H1 (cell line): ENCODE measurements around the gene BABAM2. TPM values are rescaled to one million over a fixed set of nuclear protein-coding genes. Genes with fewer than 3 reads are reported as not detected.

Source experiments
- CTCF ChIA-PET: fragments of 300-600 bp; sonication (Branson Sonifier 250); formaldehyde crosslinking; loops from one replicate; lab custom pipeline; 2021; ENCODE audit not compliant: partially characterized antibody; lab: Charles Lee
- POLR2A ChIA-PET: fragments of 300-600 bp; sonication (Branson Sonifier 250); formaldehyde crosslinking; loops from one replicate; lab custom pipeline; 2021; ENCODE audit warnings: inconsistent platforms; ENCODE audit not compliant: partially characterized antibody; lab: Charles Lee
- DNase-seq, 2 experiments: peaks; one replicate each; pipeline versions ENCODE4 v3.0.0 to v3.0.0-alpha.2; 2010 to 2022; ENCODE audit warnings: low spot score in 2 of 2, low read depth in 1 of 2, mixed read lengths in 1 of 2
- FAIRE-seq: peaks from 2 replicates; lab custom pipeline; 2011; peaks lifted over from hg19 to GRCh38; lab: Jason Lieb, UNC
- H2AFZ ChIP-seq: 2 replicates; pipeline ENCODE4 v1.8.1; 2012; ENCODE audit warnings: low read length, inconsistent platforms
- H2AK5ac ChIP-seq: 2 replicates; pipeline ENCODE4 v1.6.1; 2013; ENCODE audit warnings: low read depth, low read length
- H2BK120ac ChIP-seq: replicated peaks from 2 replicates; pipeline ENCODE3; 2013; ENCODE audit warnings: low read depth, low read length, inconsistent platforms
- H2BK12ac ChIP-seq: 2 replicates; pipeline ENCODE4 v1.6.1; 2013; ENCODE audit warnings: low read depth, low read length
- H2BK15ac ChIP-seq: 2 replicates; pipeline ENCODE4 v1.6.1; 2013; ENCODE audit warnings: low read length
- H2BK20ac ChIP-seq: 2 replicates; pipeline ENCODE4 v1.6.1; 2013; ENCODE audit warnings: low read length
- H2BK5ac ChIP-seq: 2 replicates; pipeline ENCODE4 v1.6.1; 2013; ENCODE audit warnings: low read depth, low read length
- H3K14ac ChIP-seq: 2 replicates; pipeline ENCODE4 v1.6.1; 2013; ENCODE audit warnings: inconsistent platforms; ENCODE audit not compliant: insufficient read length
- H3K18ac ChIP-seq: 2 replicates; pipeline ENCODE4 v1.6.1; 2013; ENCODE audit warnings: low read length; ENCODE audit errors: extremely low read depth
- H3K23ac ChIP-seq: 2 replicates; pipeline ENCODE4 v1.6.1; 2013; ENCODE audit warnings: inconsistent platforms; ENCODE audit not compliant: insufficient read length
- H3K23me2 ChIP-seq: 2 replicates; pipeline ENCODE4 v1.6.1; 2013; ENCODE audit warnings: low read depth, low read length
- H3K27ac ChIP-seq: 2 replicates; pipeline ENCODE4 v1.6.1; 2011; ENCODE audit warnings: low read depth, low read length, inconsistent platforms
- H3K27me3 ChIP-seq, 4 experiments: replicated peaks in 1 of 4; 1 replicate in 1 of 4; 2 replicates in 3 of 4; pipeline versions ENCODE4 v1.6.1 to v1.8.1; 2011 to 2013; ENCODE audit warnings: low read length in 3 of 4, mild to moderate bottlenecking in 3 of 4, inconsistent platforms in 2 of 4, mixed read lengths in 2 of 4, moderate library complexity in 1 of 4; ENCODE audit not compliant: control insufficient read depth in 3 of 4, insufficient read depth in 3 of 4; ENCODE audit errors: extremely low read depth in 1 of 4
- H3K36me3 ChIP-seq, 4 experiments: 2 replicates each; pipeline versions ENCODE4 v1.6.1 to v1.8.1; 2011 to 2013; ENCODE audit warnings: mild to moderate bottlenecking in 4 of 4, low read length in 3 of 4, moderate library complexity in 2 of 4, control low read depth in 1 of 4, inconsistent platforms in 1 of 4; ENCODE audit not compliant: insufficient read depth in 4 of 4, control insufficient read depth in 2 of 4
- H3K4ac ChIP-seq: replicated peaks from 2 replicates; pipeline ENCODE3; 2013; ENCODE audit warnings: low read length, low read depth, mixed read lengths, inconsistent platforms; ENCODE audit not compliant: insufficient read length
- H3K4me1 ChIP-seq, 4 experiments: replicated peaks in 1 of 4; 1 replicate in 1 of 4; 2 replicates in 3 of 4; pipeline versions ENCODE4 v1.6.1 to v1.8.1; 2011 to 2013; ENCODE audit warnings: low read length in 3 of 4, inconsistent platforms in 2 of 4, mixed read lengths in 1 of 4; ENCODE audit not compliant: insufficient read depth in 4 of 4, control insufficient read depth in 3 of 4
- H3K4me2 ChIP-seq, 2 experiments: 2 replicates each; pipeline versions ENCODE4 v1.6.1 to v1.8.1; 2011 to 2013; ENCODE audit warnings: low read depth in 2 of 2, low read length in 2 of 2, control low read depth in 1 of 2, inconsistent platforms in 1 of 2, mild to moderate bottlenecking in 1 of 2; ENCODE audit not compliant: insufficient read depth in 1 of 2
- H3K4me3 ChIP-seq, 4 experiments: fragments of 200-600, 300-600 bp in 1 of 4; sonication (generic), shearing (Covaris generic), sonication (Bioruptor Twin) in 1 of 4; 2 replicates each; pipeline versions ENCODE4 v1.5.1 to v1.8.1; 2011 to 2016; ENCODE audit warnings: low read length in 4 of 4, low read depth in 3 of 4, control low read depth in 2 of 4, inconsistent platforms in 2 of 4, mild to moderate bottlenecking in 2 of 4, mixed read lengths in 1 of 4, moderate library complexity in 1 of 4; ENCODE audit not compliant: insufficient read depth in 2 of 4; ENCODE audit errors: extremely low read depth in 1 of 4
- H3K56ac ChIP-seq: replicated peaks from 2 replicates; pipeline ENCODE3; 2013; ENCODE audit warnings: low read depth, mild to moderate bottlenecking, mixed read lengths, low read length, inconsistent platforms; ENCODE audit not compliant: insufficient read length
- H3K79me1 ChIP-seq: 2 replicates; pipeline ENCODE4 v1.6.1; 2013; ENCODE audit warnings: low read depth, low read length, control low read depth
- H3K79me2 ChIP-seq, 2 experiments: 2 replicates each; pipeline versions ENCODE4 v1.6.1 to v1.8.1; 2012 to 2013; ENCODE audit warnings: low read length in 2 of 2, mild to moderate bottlenecking in 2 of 2, inconsistent platforms in 1 of 2; ENCODE audit not compliant: insufficient read depth in 2 of 2, control insufficient read depth in 1 of 2
- H3K9ac ChIP-seq, 4 experiments: replicated peaks in 1 of 4; 1 replicate in 1 of 4; 2 replicates in 3 of 4; pipeline versions ENCODE4 v1.6.1 to v1.8.1; 2011 to 2013; ENCODE audit warnings: low read depth in 3 of 4, low read length in 3 of 4, control low read depth in 2 of 4, mild to moderate bottlenecking in 2 of 4, moderate library complexity in 2 of 4, inconsistent platforms in 1 of 4; ENCODE audit errors: extremely low read depth in 1 of 4
- H3K9me3 ChIP-seq, 2 experiments: 2 replicates each; pipeline versions ENCODE4 v1.6.1 to v1.8.1; 2012 to 2013; ENCODE audit warnings: mild to moderate bottlenecking in 2 of 2, moderate library complexity in 2 of 2, control low read depth in 1 of 2, inconsistent platforms in 1 of 2, low read depth in 1 of 2, low read length in 1 of 2, mixed read lengths in 1 of 2; ENCODE audit not compliant: insufficient read depth in 2 of 2
- H4K20me1 ChIP-seq, 2 experiments: replicated peaks in 1 of 2; 2 replicates each; pipeline versions ENCODE3 to v1.8.1; 2011 to 2013; ENCODE audit warnings: inconsistent platforms in 2 of 2, low read length in 2 of 2, mild to moderate bottlenecking in 1 of 2; ENCODE audit not compliant: insufficient read depth in 2 of 2, control insufficient read depth in 1 of 2
- H4K5ac ChIP-seq: 2 replicates; pipeline ENCODE4 v1.6.1; 2013; ENCODE audit warnings: low read length, low read depth, mixed read lengths, inconsistent platforms; ENCODE audit not compliant: insufficient read length
- H4K8ac ChIP-seq: 2 replicates; pipeline ENCODE4 v1.8.0; 2013; ENCODE audit warnings: mild to moderate bottlenecking, moderate library complexity, low read length, inconsistent platforms; ENCODE audit not compliant: insufficient read depth; ENCODE audit errors: extremely low read depth
- H4K91ac ChIP-seq: replicated peaks from 2 replicates; pipeline ENCODE3; 2013; ENCODE audit warnings: low read length, mixed read lengths, inconsistent platforms; ENCODE audit not compliant: insufficient read length
- ASH2L ChIP-seq: fragments of 200-600, 300-600 bp; sonication (generic); IDR thresholded peaks from one replicate; pipeline ENCODE4 v1.7.1; 2017; ENCODE audit warnings: low read length
- POU5F1 ChIP-seq: IDR thresholded peaks from 2 replicates; pipeline ENCODE4 v1.6.1; 2011; ENCODE audit warnings: low read depth, mild to moderate bottlenecking, low read length, moderate library complexity
- WGBS, 2 experiments: shearing (Covaris generic) in 1 of 2; methylation state at CpG; one replicate each; pipeline versions ENCODE4 v1.1.6 to v1.1.7; 2013 to 2015; ENCODE audit warnings: low lambda C conversion rate in 2 of 2, mixed read lengths in 2 of 2, inconsistent platforms in 1 of 2, low coverage in 1 of 2, missing lambda C conversion rate in 1 of 2; ENCODE audit not compliant: insufficient replicate concordance in 2 of 2, insufficient coverage in 1 of 2, insufficient read length in 1 of 2; ENCODE audit errors: extremely low coverage in 1 of 2, missing lambda C conversion rate in 1 of 2; 5-methylcytosine and 5-hydroxymethylcytosine counted together
- polyA plus RNA-seq, 7 experiments: library from polyadenylated mRNA; depleted of rRNA in 3 of 7; stranded (reverse) in 5 of 7; unstranded in 2 of 7; fragments of >200 nt in 5 of 7; fragments of 200-250 nt in 2 of 7; gene quantifications; 1 replicate in 5 of 7; 2 replicates in 1 of 7; 4 replicates in 1 of 7; pipeline versions ENCODE4 v1.2.1 to v1.2.3, GENCODE V29; 2011 to 2013; ENCODE audit warnings: missing spikeins in 2 of 7, mixed read lengths in 2 of 7
- total RNA-seq: library from RNA; stranded (reverse); fragmentation: NEBNext Ultra II Directional; extraction: Animal tissue kit (Norgen Biotek cat#: 25700); gene quantifications from 2 replicates; pipeline ENCODE4 v1.2.1, GENCODE V29; 2021

Gene BABAM2
- total and polyA plus RNA-seq, 2 of the 8 experiments (the other 6 are each of a cell fraction or from before 2014, with no cell fraction given) = 15.8 to 20.9 TPM

DNA sequence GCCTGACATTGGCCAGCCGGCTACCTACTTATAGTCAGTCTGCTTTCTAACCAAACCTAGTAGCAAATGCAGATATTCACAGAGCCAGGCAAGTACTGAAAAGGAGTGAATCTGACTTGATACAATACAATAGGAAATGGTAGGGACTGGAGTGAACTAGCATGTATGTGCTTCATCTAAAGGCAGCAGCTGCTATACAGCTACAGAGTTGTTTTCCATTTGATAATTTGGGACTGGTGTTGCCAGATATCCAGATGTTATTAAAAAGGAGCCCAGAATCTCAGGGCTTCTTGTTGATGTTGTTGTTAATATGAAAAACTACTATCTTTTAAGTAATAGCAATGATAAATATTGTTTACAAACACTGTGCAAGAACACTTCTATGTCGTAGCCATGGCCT is 159.4 kb downstream of the BABAM2 start (continued):
- no peak for TF ChIP-seq ASH2L

DNA sequence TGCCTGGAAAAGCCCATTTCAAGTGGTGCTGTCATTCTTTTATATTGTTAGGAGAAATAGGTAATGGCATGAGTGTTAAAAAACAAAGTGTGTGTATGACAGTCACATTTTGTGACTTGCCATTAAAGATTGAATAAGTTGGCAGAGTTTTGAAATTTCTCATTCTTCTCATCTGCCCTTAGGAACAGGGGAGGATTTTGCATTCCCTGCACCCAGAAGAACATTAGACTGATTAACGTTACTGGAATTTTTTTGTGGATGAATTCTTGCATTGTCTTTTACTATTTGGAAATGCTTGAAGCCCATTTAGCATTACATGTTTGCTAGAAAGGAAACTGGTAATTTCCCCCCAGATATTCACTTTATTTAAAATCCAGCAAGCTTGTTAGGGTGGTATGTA is 162.2 kb downstream of the BABAM2 start:
- no peak overlapping the region for H3K4me2 ChIP-seq
- POLR2A ChIA-PET = no interaction called here
- CTCF ChIA-PET = no interaction called here
- no peak for TF ChIP-seq POU5F1

More for the DNA sequence above, 162.2 kb downstream of the BABAM2 start:
- H3K36me3 ChIP-seq = no peaks in the 10 kb centered on the region
- no peak overlapping the region for H4K91ac ChIP-seq
- H3K79me2 ChIP-seq = no peaks in the 10 kb centered on the region
- H4K5ac ChIP-seq = no peak overlapping the region
- H3K23me2 ChIP-seq = no peaks in the 10 kb centered on the region
- no peak overlapping the region for H3K14ac ChIP-seq
- no peaks in the 10 kb centered on the region for H3K4me1 ChIP-seq
- H2BK15ac ChIP-seq = no peak overlapping the region
- H2BK5ac ChIP-seq = no peak overlapping the region
- H3K4me3 ChIP-seq = no peak overlapping the region
- H4K8ac ChIP-seq = no peak overlapping the region
- no peak overlapping the region for H2BK12ac ChIP-seq
- H2BK120ac ChIP-seq = no peak overlapping the region
- FAIRE-seq (no peak), DNase-seq (no peak)
- no peak overlapping the region for H2AK5ac ChIP-seq
- H3K27me3 ChIP-seq = no peaks in the 10 kb centered on the region
- H3K23ac ChIP-seq = no peak overlapping the region
- H3K79me1 ChIP-seq = no peaks in the 10 kb centered on the region
- H2BK20ac ChIP-seq = no peak overlapping the region
- 88% methylated on average over 1 of the region's 1 CpG; no CpG with 5 or more reads in 1 of the 2 experiments for WGBS, 2 experiments
- H3K4ac ChIP-seq = no peak overlapping the region
- H2AFZ ChIP-seq = no peak overlapping the region
- no peak overlapping the region for H3K9ac ChIP-seq
- H3K18ac ChIP-seq = no peak overlapping the region
- H3K56ac ChIP-seq = no peak overlapping the region
- no peaks in the 10 kb centered on the region for H4K20me1 ChIP-seq
- H3K9me3 ChIP-seq = no peaks in the 10 kb centered on the region
- no peak overlapping the region for H3K27ac ChIP-seq
